ENCODE data around the gene AGPAT2.
A peak's percentile ranks its signal among the peaks of the same experiment; 100 is the strongest.

Gene AGPAT2

DNA sequence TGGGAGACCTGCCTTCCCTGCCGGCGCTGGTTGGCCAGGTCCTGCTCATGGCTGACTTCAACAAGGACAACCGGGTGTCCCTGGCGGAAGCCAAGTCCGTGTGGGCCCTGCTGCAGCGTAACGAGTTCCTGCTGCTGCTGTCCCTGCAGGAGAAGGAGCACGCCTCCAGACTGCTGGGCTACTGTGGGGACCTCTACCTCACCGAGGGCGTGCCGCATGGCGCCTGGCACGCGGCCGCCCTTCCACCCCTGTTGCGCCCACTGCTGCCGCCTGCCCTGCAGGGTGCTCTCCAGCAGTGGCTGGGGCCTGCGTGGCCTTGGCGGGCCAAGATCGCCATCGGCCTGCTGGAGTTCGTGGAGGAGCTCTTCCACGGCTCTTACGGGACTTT is 35.7 kb upstream of the AGPAT2 start:
- peaks cover 20% of the 10 kb centered on the region for H3K4me1 ChIP-seq (ENCODE audit: insufficient read depth, low read length)
- no peak overlapping the region for H2AFZ ChIP-seq (ENCODE audit: low read depth, low read length)
- DNase-seq (peak; percentile 14), ATAC-seq (ENCODE audit: insufficient read depth, low read depth) (0 out of 3 replicates have a peak, but pooled peaks have one; percentile 10)
- H3K79me2 ChIP-seq (ENCODE audit: insufficient read depth, low read length) = peaks cover 25% of the 10 kb centered on the region
- peaks cover 46% of the 10 kb centered on the region for H4K20me1 ChIP-seq (ENCODE audit: insufficient read depth, low read length)
- peaks cover 46% of the 10 kb centered on the region for H3K36me3 ChIP-seq (ENCODE audit: insufficient read depth, low read length)
- H3K4me3 ChIP-seq (ENCODE audit: low read depth in 1 of 2, low read length in 2 of 2) = no peak overlapping the region
- H3K4me2 ChIP-seq (ENCODE audit: insufficient read depth, low read length) = no peak overlapping the region
- no peak overlapping the region for H3K9ac ChIP-seq (ENCODE audit: low read depth, low read length)
- no peak overlapping the region for H3K27ac ChIP-seq (ENCODE audit: low read length)
- no peaks in the 10 kb centered on the region for H3K27me3 ChIP-seq (ENCODE audit: insufficient read depth, low read length, poor library complexity)
- TF ChIP-seq, protein P1, sequence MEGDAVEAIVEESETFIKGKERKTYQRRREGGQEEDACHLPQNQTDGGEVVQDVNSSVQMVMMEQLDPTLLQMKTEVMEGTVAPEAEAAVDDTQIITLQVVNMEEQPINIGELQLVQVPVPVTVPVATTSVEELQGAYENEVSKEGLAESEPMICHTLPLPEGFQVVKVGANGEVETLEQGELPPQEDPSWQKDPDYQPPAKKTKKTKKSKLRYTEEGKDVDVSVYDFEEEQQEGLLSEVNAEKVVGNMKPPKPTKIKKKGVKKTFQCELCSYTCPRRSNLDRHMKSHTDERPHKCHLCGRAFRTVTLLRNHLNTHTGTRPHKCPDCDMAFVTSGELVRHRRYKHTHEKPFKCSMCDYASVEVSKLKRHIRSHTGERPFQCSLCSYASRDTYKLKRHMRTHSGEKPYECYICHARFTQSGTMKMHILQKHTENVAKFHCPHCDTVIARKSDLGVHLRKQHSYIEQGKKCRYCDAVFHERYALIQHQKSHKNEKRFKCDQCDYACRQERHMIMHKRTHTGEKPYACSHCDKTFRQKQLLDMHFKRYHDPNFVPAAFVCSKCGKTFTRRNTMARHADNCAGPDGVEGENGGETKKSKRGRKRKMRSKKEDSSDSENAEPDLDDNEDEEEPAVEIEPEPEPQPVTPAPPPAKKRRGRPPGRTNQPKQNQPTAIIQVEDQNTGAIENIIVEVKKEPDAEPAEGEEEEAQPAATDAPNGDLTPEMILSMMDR (IDR thresholded peaks at IDR 0.05; ENCODE audit: borderline replicate concordance, extremely low read depth, low read length, poor library complexity, severe bottlenecking) = no peak
- no peak for TF ChIP-seq EZH2 (IDR thresholded peaks at IDR 0.05; ENCODE audit: borderline replicate concordance, low read depth, low read length, severe bottlenecking)
- no peaks in the 10 kb centered on the region for H3K9me3 ChIP-seq (ENCODE audit: insufficient read depth, low read length, severe bottlenecking)

DNA sequence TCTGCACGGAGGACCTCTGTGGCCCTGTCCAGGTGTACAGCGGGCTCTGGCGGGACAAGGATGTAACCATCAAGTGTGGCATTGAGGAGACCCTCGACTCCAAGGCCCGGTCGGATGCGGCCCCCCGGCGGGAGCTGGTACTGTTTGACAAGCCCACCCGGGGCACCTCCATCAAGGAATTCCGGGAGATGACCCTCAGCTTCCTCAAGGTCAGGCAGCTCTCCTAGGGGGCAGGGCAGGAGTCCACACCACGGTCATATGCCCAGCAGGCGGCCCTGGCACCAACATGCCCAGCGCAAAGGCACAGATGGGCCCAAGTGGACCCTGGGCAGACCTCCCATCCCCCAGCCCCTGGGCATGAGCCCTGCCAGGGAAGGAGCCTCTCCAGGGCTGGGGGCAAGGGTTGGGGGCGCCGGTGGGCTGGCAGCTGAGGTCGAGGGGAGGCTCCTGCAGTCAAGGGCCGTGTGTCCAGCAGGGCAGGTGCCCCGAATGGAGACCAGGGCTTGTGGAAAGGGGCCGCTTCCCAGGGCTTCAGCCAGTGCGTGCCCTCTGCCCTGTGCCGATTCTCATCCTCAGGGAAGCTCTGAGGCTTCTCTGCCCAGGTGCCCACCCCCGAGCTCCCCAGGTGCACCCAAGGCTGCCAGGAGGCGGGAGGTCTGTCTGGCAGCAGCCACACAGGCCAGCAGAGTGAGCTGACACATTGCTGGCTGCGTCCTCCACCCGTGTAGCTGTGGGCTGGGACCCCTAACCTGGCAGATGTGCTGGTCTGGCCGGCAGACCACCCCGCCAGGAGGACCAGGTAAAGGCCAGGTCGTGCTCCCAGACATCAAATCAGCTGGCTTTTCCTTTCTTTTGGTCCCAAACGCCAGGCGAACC is 35.1 kb upstream of the AGPAT2 start:
- Histone ChIP-seq H2AFZ (ENCODE audit: low read depth, low read length) (no peak overlapping the region), H3K27me3 (ENCODE audit: insufficient read depth, low read length, poor library complexity) (no peaks in the 10 kb centered on the region), H3K4me1 (ENCODE audit: insufficient read depth, low read length) (peaks cover 20% of the 10 kb centered on the region), H3K4me2 (ENCODE audit: insufficient read depth, low read length) (no peak overlapping the region), H3K27ac (ENCODE audit: low read length) (no peak overlapping the region), H3K36me3 (ENCODE audit: insufficient read depth, low read length) (peaks cover 46% of the 10 kb centered on the region), H3K79me2 (ENCODE audit: insufficient read depth, low read length) (peaks cover 21% of the 10 kb centered on the region), H4K20me1 (ENCODE audit: insufficient read depth, low read length) (peaks cover 44% of the 10 kb centered on the region), H3K4me3 (ENCODE audit: low read depth in 1 of 2, low read length in 2 of 2) (no peak overlapping the region), H3K9ac (ENCODE audit: low read depth, low read length) (no peak overlapping the region), H3K9me3 (ENCODE audit: insufficient read depth, low read length, severe bottlenecking) (no peaks in the 10 kb centered on the region)
- ATAC-seq (ENCODE audit: insufficient read depth, low read depth) = no peak
- no peak for TF ChIP-seq EZH2 (IDR thresholded peaks at IDR 0.05; ENCODE audit: borderline replicate concordance, low read depth, low read length, severe bottlenecking)
- TF ChIP-seq, protein P1 (IDR thresholded peaks at IDR 0.05; ENCODE audit: borderline replicate concordance, extremely low read depth, low read length, poor library complexity, severe bottlenecking) = no peak
- no peak for DNase-seq

DNA sequence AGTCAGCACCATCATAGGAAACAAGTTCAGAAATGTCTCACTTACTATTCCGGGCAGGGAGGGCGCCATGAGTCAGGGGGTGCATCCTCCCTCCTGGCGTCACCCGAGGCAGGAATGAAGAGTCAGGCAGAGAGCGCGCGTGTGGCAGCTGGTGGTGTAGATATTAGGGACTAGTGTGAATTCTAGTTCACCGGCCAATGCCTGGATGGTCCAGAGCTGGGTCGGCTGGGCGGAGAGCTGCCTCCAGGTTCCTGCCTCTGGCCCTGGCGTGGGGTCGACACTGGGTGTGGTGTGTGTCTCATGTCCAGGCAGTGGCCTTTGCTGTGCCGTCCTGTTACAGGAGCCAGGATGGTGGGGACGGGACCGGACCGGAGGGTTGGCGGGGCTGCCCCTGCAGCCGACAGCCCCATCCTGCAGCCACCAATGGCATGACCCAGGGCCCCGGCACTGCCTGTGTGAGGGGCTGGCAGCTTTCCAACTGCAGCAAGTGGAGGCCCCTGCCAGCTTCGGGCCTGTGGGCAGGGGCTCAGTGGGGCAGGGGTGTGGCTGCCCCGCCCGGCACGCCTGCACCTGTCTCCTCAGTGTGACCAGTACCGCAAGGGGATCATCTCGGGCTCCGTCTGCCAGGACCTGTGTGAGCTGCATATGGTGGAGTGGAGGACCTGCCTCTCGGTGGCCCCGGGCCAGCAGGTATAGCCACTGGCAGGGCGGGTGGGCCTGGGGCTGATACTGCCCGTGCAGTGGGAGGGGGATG is 34.3 kb upstream of the AGPAT2 start:
- H3K79me2 ChIP-seq (ENCODE audit: insufficient read depth, low read length) = peaks cover 12% of the 10 kb centered on the region
- H3K4me3 ChIP-seq (ENCODE audit: low read depth in 1 of 2, low read length in 2 of 2) = no peak overlapping the region
- H3K9ac ChIP-seq (ENCODE audit: low read depth, low read length) = no peak overlapping the region
- H3K27me3 ChIP-seq (ENCODE audit: insufficient read depth, low read length, poor library complexity) = no peaks in the 10 kb centered on the region
- peaks cover 35% of the 10 kb centered on the region for H4K20me1 ChIP-seq (ENCODE audit: insufficient read depth, low read length)
- H3K4me1 ChIP-seq (ENCODE audit: insufficient read depth, low read length) = peaks cover 13% of the 10 kb centered on the region
- H3K27ac ChIP-seq (ENCODE audit: low read length) = no peak overlapping the region
- H3K9me3 ChIP-seq (ENCODE audit: insufficient read depth, low read length, severe bottlenecking) = no peaks in the 10 kb centered on the region
- TF ChIP-seq, protein P1 (IDR thresholded peaks at IDR 0.05; ENCODE audit: borderline replicate concordance, extremely low read depth, low read length, poor library complexity, severe bottlenecking) = no peak
- no peak for TF ChIP-seq EZH2 (IDR thresholded peaks at IDR 0.05; ENCODE audit: borderline replicate concordance, low read depth, low read length, severe bottlenecking)
- no peak overlapping the region for H3K4me2 ChIP-seq (ENCODE audit: insufficient read depth, low read length)
- DNase-seq (no peak), ATAC-seq (ENCODE audit: insufficient read depth, low read depth) (no peak)
- no peak overlapping the region for H2AFZ ChIP-seq (ENCODE audit: low read depth, low read length)
- peaks cover 42% of the 10 kb centered on the region for H3K36me3 ChIP-seq (ENCODE audit: insufficient read depth, low read length)

All from DND-41 (cell line).